AG09309 (cell line): ENCODE measurements around the gene PPP4R2.

Experiments used
- DNase-seq: peaks from one replicate; pipeline ENCODE4 v3.0.0-alpha.2; 2010; ENCODE audit warnings: low read depth
- H3K4me3 ChIP-seq: 2 replicates; pipeline ENCODE4 v1.5.1; 2011; ENCODE audit warnings: mild to moderate bottlenecking, low read depth, low read length, moderate library complexity; ENCODE audit not compliant: control insufficient read depth
- TF ChIP-seq, protein P1 (sequence below): IDR thresholded peaks from 2 replicates; pipeline ENCODE4 v1.5.1; 2011; ENCODE audit warnings: mild to moderate bottlenecking, low read depth, low read length, inconsistent platforms; ENCODE audit not compliant: insufficient read depth, control insufficient read depth; ENCODE audit errors: missing control alignments

The PPP4R2 gene

GRCh38 chr3:72996473-72997333, at the start of gene PPP4R2:
TSS of gene PPP4R2 (plus strand) at chr3:72996811. CDS start at chr3:72997038, 227 bp downstream.
- TF ChIP-seq, protein P1, sequence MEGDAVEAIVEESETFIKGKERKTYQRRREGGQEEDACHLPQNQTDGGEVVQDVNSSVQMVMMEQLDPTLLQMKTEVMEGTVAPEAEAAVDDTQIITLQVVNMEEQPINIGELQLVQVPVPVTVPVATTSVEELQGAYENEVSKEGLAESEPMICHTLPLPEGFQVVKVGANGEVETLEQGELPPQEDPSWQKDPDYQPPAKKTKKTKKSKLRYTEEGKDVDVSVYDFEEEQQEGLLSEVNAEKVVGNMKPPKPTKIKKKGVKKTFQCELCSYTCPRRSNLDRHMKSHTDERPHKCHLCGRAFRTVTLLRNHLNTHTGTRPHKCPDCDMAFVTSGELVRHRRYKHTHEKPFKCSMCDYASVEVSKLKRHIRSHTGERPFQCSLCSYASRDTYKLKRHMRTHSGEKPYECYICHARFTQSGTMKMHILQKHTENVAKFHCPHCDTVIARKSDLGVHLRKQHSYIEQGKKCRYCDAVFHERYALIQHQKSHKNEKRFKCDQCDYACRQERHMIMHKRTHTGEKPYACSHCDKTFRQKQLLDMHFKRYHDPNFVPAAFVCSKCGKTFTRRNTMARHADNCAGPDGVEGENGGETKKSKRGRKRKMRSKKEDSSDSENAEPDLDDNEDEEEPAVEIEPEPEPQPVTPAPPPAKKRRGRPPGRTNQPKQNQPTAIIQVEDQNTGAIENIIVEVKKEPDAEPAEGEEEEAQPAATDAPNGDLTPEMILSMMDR, result no peak
- peak within 1 kb of the TSS; percentile 87 for H3K4me3 ChIP-seq
- peak; percentile 59 for DNase-seq

DNA sequence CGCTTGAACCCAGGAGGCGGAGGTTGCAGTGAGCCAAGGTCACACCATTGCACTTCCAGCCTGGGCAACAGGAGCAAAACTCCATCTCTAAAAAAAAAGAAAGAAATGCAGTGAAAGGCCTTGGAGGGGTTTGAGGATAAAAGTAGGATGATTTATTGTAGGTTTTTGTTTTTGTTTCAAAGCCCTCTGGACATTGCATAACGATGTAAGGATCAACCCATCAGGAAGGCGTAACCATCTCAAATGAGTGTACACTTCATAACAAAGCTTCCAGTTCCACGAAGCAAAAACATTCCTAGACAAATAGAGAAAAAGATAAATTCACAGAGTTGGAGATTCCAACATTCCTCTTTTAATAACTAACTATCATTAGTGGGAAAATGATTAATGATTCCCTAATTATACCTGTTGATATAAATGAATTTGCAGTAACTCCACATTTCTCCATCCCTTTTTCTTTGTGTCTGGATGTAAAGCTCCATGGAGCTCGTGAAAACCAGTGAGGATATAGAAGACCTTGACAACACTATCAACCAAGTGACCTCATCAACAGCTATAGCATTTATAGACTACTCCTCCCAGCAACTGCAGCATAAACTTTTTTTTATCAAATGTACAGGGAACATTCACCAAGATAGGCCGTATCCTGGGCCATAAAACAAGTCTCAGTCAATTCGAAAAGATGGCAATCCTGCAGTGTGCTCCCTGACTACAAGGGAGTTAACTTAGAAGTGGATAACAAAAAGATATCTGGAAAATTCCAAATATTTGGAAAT, 48.7 kb upstream of the PPP4R2 start:
- no peak overlapping the region for H3K4me3 ChIP-seq
- TF ChIP-seq, protein P1, result no peak
- DNase-seq, result no peak

DNA sequence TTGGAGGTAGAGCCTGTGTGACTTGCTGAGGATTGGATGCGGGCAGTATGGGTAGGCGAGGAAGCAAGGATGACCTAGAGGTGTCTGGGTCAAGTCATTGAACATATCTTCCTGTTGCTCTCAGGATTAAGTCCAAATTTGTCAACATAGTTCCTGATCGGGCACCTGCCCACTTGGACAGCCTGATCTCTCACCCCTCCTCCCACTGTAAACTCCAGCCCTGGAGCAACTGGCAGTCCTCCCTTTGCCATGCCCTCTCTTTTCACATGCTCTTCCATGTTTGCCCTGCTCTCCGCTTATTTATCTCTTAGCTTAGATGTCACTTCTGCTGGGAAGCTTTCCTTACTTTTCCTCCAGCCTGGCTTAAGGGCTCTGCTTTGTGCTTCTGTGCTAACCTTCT, 47.6 kb upstream of the PPP4R2 start:
- TF ChIP-seq, protein P1, result no peak
- no peak for DNase-seq
- H3K4me3 ChIP-seq, result no peak overlapping the region

DNA sequence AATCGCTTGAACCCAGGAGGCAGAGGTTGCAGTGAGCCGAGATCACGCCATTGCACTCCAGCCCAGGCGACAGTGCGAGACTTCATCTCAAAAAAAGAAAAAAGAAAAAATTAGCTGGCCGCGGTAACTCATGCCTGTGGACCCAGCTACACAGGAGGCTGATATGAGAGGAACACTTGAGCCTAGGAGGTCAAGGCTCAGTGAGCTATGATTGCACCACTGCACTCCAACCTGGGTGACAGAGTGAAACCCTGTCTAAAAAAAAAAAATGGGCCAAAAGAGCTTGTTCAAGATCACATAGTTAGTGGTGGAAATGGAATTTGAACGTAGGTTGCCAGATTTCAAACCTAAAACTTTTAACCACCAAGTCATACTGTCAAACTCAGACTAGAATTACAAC, 46.2 kb upstream of the PPP4R2 start:
- DNase-seq, result no peak

DNA sequence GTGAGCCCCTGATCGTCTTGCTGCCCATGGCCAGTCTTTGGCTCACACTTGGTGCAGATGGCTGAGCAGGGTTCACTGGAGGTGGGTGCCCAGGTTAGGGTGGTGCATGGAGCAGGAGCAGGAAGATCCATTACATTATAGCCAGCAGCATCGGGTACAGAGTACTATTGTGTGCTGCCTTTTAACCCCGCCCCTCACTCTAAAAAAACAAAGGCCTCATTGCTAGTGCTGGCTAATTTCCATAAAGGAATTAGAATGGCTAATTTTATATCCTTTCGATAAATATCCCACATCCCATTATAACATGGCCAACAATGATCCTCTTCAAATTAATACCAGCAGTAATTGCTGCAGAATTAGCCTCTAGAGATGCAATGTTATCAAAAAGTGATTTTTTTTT, 45.8 kb upstream of the PPP4R2 start:
- no peak overlapping the region for H3K4me3 ChIP-seq
- DNase-seq, result no peak
- TF ChIP-seq, protein P1, result no peak

More for the DNA sequence above, 46.2 kb upstream of the PPP4R2 start:
- no peak overlapping the region for H3K4me3 ChIP-seq
- TF ChIP-seq, protein P1, result no peak

DNA sequence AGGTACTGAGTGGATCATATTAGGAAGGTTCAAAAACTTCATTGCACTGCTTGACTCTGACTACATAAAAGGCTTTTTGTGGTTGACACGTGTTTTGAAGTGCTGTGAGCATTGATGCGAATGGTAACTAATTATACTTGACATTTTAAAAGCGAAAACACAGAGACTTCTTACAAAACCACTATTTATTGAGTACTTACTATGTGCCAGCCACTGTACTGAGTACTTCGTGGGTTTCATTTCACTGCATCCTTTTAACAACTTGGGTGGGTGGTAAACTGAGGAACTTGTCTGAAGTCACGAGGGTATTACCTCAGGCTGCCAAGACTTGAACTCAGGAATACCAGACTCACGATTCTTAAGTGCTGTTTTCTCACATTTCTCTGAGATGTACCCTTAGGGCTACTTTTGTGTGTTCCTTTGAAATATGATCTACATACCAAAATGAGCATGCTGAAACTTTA, 45.3 kb upstream of the PPP4R2 start:
- no peak for DNase-seq
- no peak overlapping the region for H3K4me3 ChIP-seq

More for the DNA sequence above, 45.3 kb upstream of the PPP4R2 start:
- TF ChIP-seq, protein P1, result no peak
